K562 (cell line): ENCODE results near the gene NPB. TPM values are rescaled to one million over a fixed set of nuclear protein-coding genes. Genes with fewer than 3 reads are reported as not detected.

ENCODE experiments used
- ATAC-seq: fragments of 200-7000 bp; cut with Tn5 transposase; 3 replicates; pipeline ENCODE4 v1.9.1; 2020; ENCODE audit warnings: moderate library complexity
- BruUV-seq: library from RNA; stranded (reverse); fragments of 400-500 nt; replicated peaks from 2 replicates; lab custom pipeline; 2021; lab: Mats Ljungman, UMichigan
- CTCF ChIA-PET: fragments of 300-600 bp; formaldehyde crosslinking; extraction: SDS; loops from one replicate; lab custom pipeline; 2021; ENCODE audit warnings: low intra/inter-chr PET ratio; lab: Yijun Ruan, JAX
- POLR2A ChIA-PET: fragments of 300-600, 350-650 bp; sonication (Branson Sonifier 250); formaldehyde crosslinking; extraction: SDS; loops from one replicate; lab custom pipeline; 2021; ENCODE audit warnings: antibody characterized with exemption, inconsistent platforms; lab: Yijun Ruan, JAX
- DNase-seq, 4 experiments: peaks; one replicate each; pipeline versions ENCODE4 v3.0.0 to v3.0.0-alpha.2; 2011 to 2018; ENCODE audit warnings: low spot score in 3 of 4, mixed read lengths in 3 of 4; ENCODE audit errors: extremely low read depth in 1 of 4
- FAIRE-seq: peaks from 2 replicates; lab custom pipeline; 2011; peaks lifted over from hg19 to GRCh38; lab: Jason Lieb, UNC
- H2AFZ ChIP-seq: 2 replicates; pipeline ENCODE4 v1.6.0; 2011; ENCODE audit warnings: low read depth, low read length, control low read depth, inconsistent platforms
- H3K27ac ChIP-seq: fragments of 200-600 bp; 3 replicates; pipeline ENCODE4 v1.8.0; 2011; ENCODE audit warnings: low read depth, mild to moderate bottlenecking, control low read depth, inconsistent platforms, low read length, moderate library complexity, mixed read lengths; ENCODE audit errors: extremely low read depth
- H3K27me3 ChIP-seq, 2 experiments: fragments of 300-600 bp in 1 of 2; 2 replicates in 1 of 2; 3 replicates in 1 of 2; pipeline versions ENCODE4 v1.6.0 to v1.8.0; 2011; ENCODE audit warnings: inconsistent platforms in 2 of 2, low read length in 2 of 2, mild to moderate bottlenecking in 1 of 2, mixed read lengths in 1 of 2, moderate library complexity in 1 of 2; ENCODE audit not compliant: control insufficient read depth in 2 of 2, insufficient read depth in 2 of 2
- H3K36me3 ChIP-seq: fragments of 300-600 bp; 3 replicates; pipeline ENCODE4 v1.8.0; 2011; ENCODE audit warnings: mild to moderate bottlenecking, low read length, inconsistent platforms; ENCODE audit not compliant: control insufficient read depth, insufficient read depth
- H3K4me1 ChIP-seq, 2 experiments: fragments of 200-600 bp in 1 of 2; replicated peaks in 1 of 2; 2 replicates in 1 of 2; 3 replicates in 1 of 2; pipeline versions ENCODE4 v1.5.1 to v1.8.0; 2011; ENCODE audit warnings: inconsistent platforms in 2 of 2, low read length in 2 of 2, mild to moderate bottlenecking in 1 of 2, mixed read lengths in 1 of 2, moderate library complexity in 1 of 2; ENCODE audit not compliant: control insufficient read depth in 2 of 2, insufficient read depth in 2 of 2
- H3K4me2 ChIP-seq: 2 replicates; pipeline ENCODE4 v1.6.1; 2011; ENCODE audit warnings: low read length, control low read depth, inconsistent platforms, mixed read lengths; ENCODE audit not compliant: insufficient read depth
- H3K4me3 ChIP-seq: fragments of 200-600 bp; sonication (generic), shearing (Covaris generic); 2 replicates; pipeline ENCODE4 v1.5.1; 2016; ENCODE audit warnings: control low read depth, inconsistent platforms
- H3K79me2 ChIP-seq: fragments of 200-600 bp; 3 replicates; pipeline ENCODE4 v1.8.0; 2011; ENCODE audit warnings: low read length, inconsistent platforms; ENCODE audit not compliant: control insufficient read depth, insufficient read depth
- H3K9ac ChIP-seq, 2 experiments: 2 replicates each; pipeline versions ENCODE4 v1.6.0 to v1.6.1; 2011; ENCODE audit warnings: low read depth in 2 of 2, low read length in 2 of 2, control low read depth in 1 of 2, inconsistent platforms in 1 of 2, mild to moderate bottlenecking in 1 of 2, mixed read lengths in 1 of 2; ENCODE audit not compliant: insufficient read depth in 1 of 2
- H3K9me1 ChIP-seq: one replicate; pipeline ENCODE4 v1.6.0; 2011; ENCODE audit warnings: inconsistent platforms, mild to moderate bottlenecking, low read length, moderate library complexity; ENCODE audit not compliant: control insufficient read depth, insufficient read depth
- H3K9me3 ChIP-seq: replicated peaks from 2 replicates; pipeline ENCODE4 v1.5.1; 2011; ENCODE audit warnings: low read depth, low read length, inconsistent platforms; ENCODE audit not compliant: control insufficient read depth, insufficient read depth
- H4K20me1 ChIP-seq: replicated peaks from 2 replicates; pipeline ENCODE4 v1.6.1; 2011; ENCODE audit warnings: low read length, inconsistent platforms, mixed read lengths; ENCODE audit not compliant: control insufficient read depth, insufficient read depth
- ARID1B ChIP-seq: fragments of 450-650 bp; IDR thresholded peaks from 2 replicates; pipeline ENCODE4 v1.6.1; 2016; ENCODE audit warnings: antibody characterized with exemption, mild to moderate bottlenecking, inconsistent platforms
- CTBP1 ChIP-seq: fragments of 450-650 bp; IDR thresholded peaks from 2 replicates; pipeline ENCODE4 v1.6.1; 2016; ENCODE audit warnings: borderline replicate concordance
- FOSL1 ChIP-seq: fragments of 200-800 bp; sonication (Bioruptor generic); conservative IDR thresholded peaks from 2 replicates; pipeline ENCODE4 v1.6.1; 2016; ENCODE audit warnings: missing genetic modification characterization, missing compliant biosample characterization
- LCOR ChIP-seq: sonication (generic); formaldehyde crosslinking; IDR thresholded peaks from 2 replicates; pipeline ENCODE4 v1.8.0; 2022; ENCODE audit warnings: mild to moderate bottlenecking, missing genetic modification reagents
- NR2F6 ChIP-seq: fragments of 450-650 bp; formaldehyde crosslinking; IDR thresholded peaks from 2 replicates; pipeline ENCODE4 v1.4.0; 2020; ENCODE audit warnings: mild to moderate bottlenecking
- PHF8 ChIP-seq: fragments of 200-600 bp; sonication (generic); IDR thresholded peaks from 2 replicates; pipeline ENCODE4 v1.6.1; 2012; ENCODE audit warnings: mixed run types, mild to moderate bottlenecking, inconsistent platforms, low read length, moderate library complexity, borderline replicate concordance
- POLR2G ChIP-seq: fragments of 200-400 bp; formaldehyde crosslinking; IDR thresholded peaks from 2 replicates; pipeline ENCODE4 v1.6.1; 2017; ENCODE audit warnings: low read depth, mild to moderate bottlenecking, antibody characterized with exemption, low read length, moderate library complexity
- RAD21 ChIP-seq, 2 experiments: fragments of 250-450 bp in 1 of 2; fragments of 450-650 bp in 1 of 2; sonication (Bioruptor Pico) in 1 of 2; formaldehyde crosslinking in 1 of 2; IDR thresholded peaks in 1 of 2; conservative IDR thresholded peaks in 1 of 2; 2 replicates each; pipeline versions ENCODE4 v1.4.0 to v1.8.0; 2020 to 2022; ENCODE audit warnings: mild to moderate bottlenecking in 2 of 2, moderate library complexity in 1 of 2
- RAD51 ChIP-seq: fragments of 450-650 bp; IDR thresholded peaks from 2 replicates; pipeline ENCODE4 v1.7.1; 2016; ENCODE audit warnings: low read depth, mild to moderate bottlenecking, borderline replicate concordance
- RBFOX2 ChIP-seq: fragments of 200-400 bp; formaldehyde crosslinking; IDR thresholded peaks from 2 replicates; pipeline ENCODE4 v1.6.1; 2017; ENCODE audit warnings: low read depth, mild to moderate bottlenecking, low read length, moderate library complexity
- TBL1XR1 ChIP-seq, 2 experiments: IDR thresholded peaks; 2 replicates each; pipeline ENCODE4 v1.6.1; 2012; ENCODE audit warnings: improper control_type of control experiment in 2 of 2, low read length in 2 of 2, mild to moderate bottlenecking in 1 of 2
- ZC3H8 ChIP-seq: fragments of 450-650 bp; IDR thresholded peaks from 2 replicates; pipeline ENCODE4 v1.6.1; 2017
- WGBS: fragments of 100-300 bp; shearing (Covaris generic); methylation state at CpG from one replicate; pipeline ENCODE4 v1.1.6; 2016; ENCODE audit warnings: low coverage, mixed read lengths; ENCODE audit not compliant: insufficient coverage; ENCODE audit errors: missing lambda C conversion rate; 5-methylcytosine and 5-hydroxymethylcytosine counted together
- in situ Hi-C: fragments of 300-500 bp; cut with MboI; formaldehyde crosslinking; loops from 4 replicates; pipeline ENCODE4 v1.15.0; 2018; ENCODE audit warnings: inconsistent platforms, mixed read lengths
- intact Hi-C: fragments of 100-400 bp; cut with micrococcal nuclease; formaldehyde crosslinking; loops from 2 replicates; pipeline ENCODE4 v1.14.2; 2022
- polyA plus RNA-seq, 8 experiments: library from polyadenylated mRNA; depleted of rRNA in 4 of 8; stranded (reverse) in 5 of 8; unstranded in 3 of 8; fragments of >200 nt; fragmentation: Nextera tagmentation in 2 of 8; fragmentation: Illumina TruSeq in 1 of 8; extraction: Ambion mirVana in 2 of 8; extraction: Trizol in 1 of 8; gene quantifications; 2 replicates each; pipeline versions ENCODE4 v1.2.1 to v1.2.3, GENCODE V29; 2011 to 2014; ENCODE audit warnings: inconsistent platforms in 1 of 8, missing spikeins in 1 of 8
- total RNA-seq, 7 experiments: library from RNA; depleted of rRNA in 6 of 7; stranded (reverse); fragments of >200 nt in 6 of 7; fragmentation: Illumina TruSeq in 2 of 7; extraction: Trizol in 2 of 7; gene quantifications; 2 replicates each; pipeline versions ENCODE4 v1.2.1 to v1.2.3, GENCODE V29; 2011 to 2021; ENCODE audit warnings: low replicate concordance in 1 of 7
- TF ChIP-seq, protein P1 (sequence below): sonication (generic); formaldehyde crosslinking; IDR thresholded peaks from 2 replicates; pipeline ENCODE4 v1.8.0; 2023; ENCODE audit warnings: mild to moderate bottlenecking, missing genetic modification reagents
- TF ChIP-seq, protein P2 (sequence below): sonication (generic); formaldehyde crosslinking; IDR thresholded peaks from 2 replicates; pipeline ENCODE4 v1.9.0; 2022; ENCODE audit warnings: mild to moderate bottlenecking, missing genetic modification reagents

Gene NPB
- total and polyA plus RNA-seq, 9 of the 15 experiments (the other 6 are each of a cell fraction or from before 2014, with no cell fraction given), result 0.03 to 0.61 (median 0.14) TPM; not detected in 2

DNA sequence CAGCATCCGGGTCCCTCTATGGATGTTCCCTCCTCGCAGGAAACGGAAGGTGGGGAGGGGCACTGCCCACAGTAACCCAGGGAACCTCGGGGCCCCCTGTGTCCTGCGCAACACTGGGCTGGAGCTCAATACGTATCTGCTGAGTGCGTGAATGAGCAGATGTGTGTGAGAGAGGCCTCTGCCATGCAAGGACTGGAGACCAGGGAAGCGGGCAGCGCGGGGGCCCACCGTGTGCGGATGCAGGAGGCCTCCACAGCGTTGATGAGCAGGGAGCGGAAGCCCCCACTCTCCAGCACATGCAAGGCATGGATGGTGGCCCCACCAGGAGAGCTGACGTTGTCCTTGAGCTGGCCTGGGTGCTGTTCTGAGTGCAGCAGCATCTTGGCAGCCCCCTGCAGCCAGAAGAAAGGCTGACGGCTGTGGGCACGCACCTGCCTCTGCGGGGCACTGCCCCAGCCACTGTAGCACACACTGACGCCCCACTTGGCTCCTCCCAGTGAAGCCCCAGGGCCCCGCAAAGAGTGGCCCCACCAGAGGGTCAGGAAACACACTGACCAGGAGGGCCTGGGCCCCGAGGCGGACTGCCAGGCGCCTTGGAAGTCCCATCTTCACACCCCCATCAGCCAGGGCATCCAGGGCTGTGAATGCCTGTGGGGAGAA is 32.2 kb downstream of the NPB start:
- no peak overlapping the region for H3K27ac ChIP-seq
- ChIA-PET POLR2A (interaction anchor here (0.5 to 1.6 kb wide), 7 partner anchors 8 to 679 kb away, joined by 3 to 6 read pairs (median 4); no protein-coding TSS in a partner anchor), CTCF (no interaction called here)
- H3K36me3 ChIP-seq, result peaks cover 36% of the 10 kb centered on the region; the same call in 2 of the 3 replicates
- intact Hi-C loops, result no loop called here
- no peaks in the 10 kb centered on the region for H3K27me3 ChIP-seq
- H3K4me1 ChIP-seq, result peaks cover 30 to 96% of the 10 kb centered on the region in 2 experiments
- peak overlapping the region in 1 of 2 experiments; percentile 55; a peak in 2 of 4 replicates for H3K9ac ChIP-seq
- 91% methylated on average over 21 of the region's 23 CpGs for WGBS
- peaks cover 25% of the 10 kb centered on the region for H3K79me2 ChIP-seq
- BruUV-seq, result no TSS peak
- peaks cover 7% of the 10 kb centered on the region for H4K20me1 ChIP-seq
- TF ChIP-seq LCOR (CRISPR knock-in tag) (no peak), NR2F6 (no peak), POLR2G (0 out of 2 replicates have a peak, but pooled peaks have one; percentile 31), RAD51 (no peak), FOSL1 (no peak), ARID1B (no peak), TBL1XR1 (IDR thresholded peaks at IDR 0.05; ENCODE audit: low read length in 2 of 2) (no peak), CTBP1 (no peak), PHF8 (0 out of 2 replicates have a peak, but pooled peaks have one; percentile 0), ZC3H8 (no peak), RBFOX2 (peak; percentile 53), RAD21 (CRISPR knock-in tag; conservative IDR thresholded peaks at IDR 0.05 in 1 of 2, IDR thresholded peaks at IDR 0.05 in 1 of 2) (no peak)
- TF ChIP-seq, protein P1, sequence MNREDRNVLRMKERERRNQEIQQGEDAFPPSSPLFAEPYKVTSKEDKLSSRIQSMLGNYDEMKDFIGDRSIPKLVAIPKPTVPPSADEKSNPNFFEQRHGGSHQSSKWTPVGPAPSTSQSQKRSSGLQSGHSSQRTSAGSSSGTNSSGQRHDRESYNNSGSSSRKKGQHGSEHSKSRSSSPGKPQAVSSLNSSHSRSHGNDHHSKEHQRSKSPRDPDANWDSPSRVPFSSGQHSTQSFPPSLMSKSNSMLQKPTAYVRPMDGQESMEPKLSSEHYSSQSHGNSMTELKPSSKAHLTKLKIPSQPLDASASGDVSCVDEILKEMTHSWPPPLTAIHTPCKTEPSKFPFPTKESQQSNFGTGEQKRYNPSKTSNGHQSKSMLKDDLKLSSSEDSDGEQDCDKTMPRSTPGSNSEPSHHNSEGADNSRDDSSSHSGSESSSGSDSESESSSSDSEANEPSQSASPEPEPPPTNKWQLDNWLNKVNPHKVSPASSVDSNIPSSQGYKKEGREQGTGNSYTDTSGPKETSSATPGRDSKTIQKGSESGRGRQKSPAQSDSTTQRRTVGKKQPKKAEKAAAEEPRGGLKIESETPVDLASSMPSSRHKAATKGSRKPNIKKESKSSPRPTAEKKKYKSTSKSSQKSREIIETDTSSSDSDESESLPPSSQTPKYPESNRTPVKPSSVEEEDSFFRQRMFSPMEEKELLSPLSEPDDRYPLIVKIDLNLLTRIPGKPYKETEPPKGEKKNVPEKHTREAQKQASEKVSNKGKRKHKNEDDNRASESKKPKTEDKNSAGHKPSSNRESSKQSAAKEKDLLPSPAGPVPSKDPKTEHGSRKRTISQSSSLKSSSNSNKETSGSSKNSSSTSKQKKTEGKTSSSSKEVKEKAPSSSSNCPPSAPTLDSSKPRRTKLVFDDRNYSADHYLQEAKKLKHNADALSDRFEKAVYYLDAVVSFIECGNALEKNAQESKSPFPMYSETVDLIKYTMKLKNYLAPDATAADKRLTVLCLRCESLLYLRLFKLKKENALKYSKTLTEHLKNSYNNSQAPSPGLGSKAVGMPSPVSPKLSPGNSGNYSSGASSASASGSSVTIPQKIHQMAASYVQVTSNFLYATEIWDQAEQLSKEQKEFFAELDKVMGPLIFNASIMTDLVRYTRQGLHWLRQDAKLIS (CRISPR knock-in tag), result no peak
- TF ChIP-seq, protein P2, sequence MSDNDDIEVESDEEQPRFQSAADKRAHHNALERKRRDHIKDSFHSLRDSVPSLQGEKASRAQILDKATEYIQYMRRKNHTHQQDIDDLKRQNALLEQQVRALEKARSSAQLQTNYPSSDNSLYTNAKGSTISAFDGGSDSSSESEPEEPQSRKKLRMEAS (CRISPR knock-in tag), result no peak
- H3K4me2 ChIP-seq, result no peak overlapping the region
- no peak for DNase-seq
- H3K9me3 ChIP-seq, result no peaks in the 10 kb centered on the region
- no peak overlapping the region for H2AFZ ChIP-seq
- ATAC-seq, result no peak
- no peak for FAIRE-seq
- H3K9me1 ChIP-seq, result peaks cover 13% of the 10 kb centered on the region
- no peak overlapping the region for H3K4me3 ChIP-seq
- in situ Hi-C loops, result no loop called here
